ENCODE results near the gene CLDN5.

The CLDN5 gene

GRCh38 chr22:19483481-19484244 is 40.5 kb downstream of the CLDN5 start:
- H3K4me3 ChIP-seq (ENCODE audit: low read length), result no peak overlapping the region
- H3K36me3 ChIP-seq (replicated peaks; ENCODE audit: insufficient read depth, low read length), result peaks cover 2% of the 10 kb centered on the region; the same call in 1 of the 2 replicates
- no peaks in the 10 kb centered on the region for H3K27me3 ChIP-seq (replicated peaks; ENCODE audit: insufficient read depth, low read length)
- no peak overlapping the region for H3K27ac ChIP-seq (ENCODE audit: low read length)
- H3K9me3 ChIP-seq (replicated peaks; ENCODE audit: insufficient read depth, low read length), result no peaks in the 10 kb centered on the region
- H3K9me2 ChIP-seq (replicated peaks; ENCODE audit: insufficient read depth, low read length), result no peaks in the 10 kb centered on the region
- no peak overlapping the region for H3K9ac ChIP-seq (ENCODE audit: low read length)
- no peaks in the 10 kb centered on the region for H3F3A ChIP-seq (ENCODE audit: insufficient read depth, low read length)
- DNase-seq, result no peak
- no peak overlapping the region for H2AFZ ChIP-seq (ENCODE audit: low read length)
- H4K20me1 ChIP-seq (ENCODE audit: insufficient read depth, low read length), result no peaks in the 10 kb centered on the region
- peaks cover 8% of the 10 kb centered on the region; the same call in 1 of the 2 replicates for H3K4me1 ChIP-seq (ENCODE audit: low read length)
- no peak overlapping the region for H3K4me2 ChIP-seq (ENCODE audit: low read depth, low read length)
- TF ChIP-seq CTCF (IDR thresholded peaks at IDR 0.05; ENCODE audit: low read length), result no peak
- no peak for TF ChIP-seq EZH2phosphoT487 (IDR thresholded peaks at IDR 0.05; ENCODE audit: low read length)
- no peak for TF ChIP-seq EZH2 (optimal IDR thresholded peaks at IDR 0.05; ENCODE audit: low read depth, low read length)
- H3K79me2 ChIP-seq (ENCODE audit: low read length), result peaks cover 23% of the 10 kb centered on the region

- Histone ChIP-seq H3K9me3 (replicated peaks; ENCODE audit: insufficient read depth, low read length) (no peaks in the 10 kb centered on the region), H3K36me3 (replicated peaks; ENCODE audit: insufficient read depth, low read length) (peaks cover 2% of the 10 kb centered on the region; the same call in 1 of the 2 replicates), H3K27me3 (replicated peaks; ENCODE audit: insufficient read depth, low read length) (no peaks in the 10 kb centered on the region), H4K20me1 (ENCODE audit: insufficient read depth, low read length) (peaks cover 5% of the 10 kb centered on the region; the same call in 1 of the 2 replicates), H3K4me1 (ENCODE audit: low read length) (0 out of 2 replicates have a peak, but pooled peaks cover 3% of the 10 kb centered on the region), H3K9ac (ENCODE audit: low read length) (no peak overlapping the region), H3K27ac (ENCODE audit: low read length) (no peak overlapping the region), H3K9me2 (replicated peaks; ENCODE audit: insufficient read depth, low read length) (no peaks in the 10 kb centered on the region), H3K79me2 (ENCODE audit: low read length) (peaks cover 37% of the 10 kb centered on the region), H3K4me2 (ENCODE audit: low read depth, low read length) (no peak overlapping the region), H3F3A (ENCODE audit: insufficient read depth, low read length) (peaks cover 6% of the 10 kb centered on the region; the same call in 1 of the 2 replicates), H3K4me3 (ENCODE audit: low read length) (no peak overlapping the region), H2AFZ (ENCODE audit: low read length) (no peak overlapping the region)
- TF ChIP-seq EZH2 (optimal IDR thresholded peaks at IDR 0.05; ENCODE audit: low read depth, low read length), result no peak
- TF ChIP-seq EZH2phosphoT487 (IDR thresholded peaks at IDR 0.05; ENCODE audit: low read length), result no peak
- DNase-seq, result no peak
Measured at GRCh38 chr22:19482297-19482696, 41.9 kb downstream of the CLDN5 start.

- peaks cover 6% of the 10 kb centered on the region; the same call in 1 of the 2 replicates for H3F3A ChIP-seq (ENCODE audit: insufficient read depth, low read length)
- TF ChIP-seq CTCF (IDR thresholded peaks at IDR 0.05; ENCODE audit: low read length) (no peak), EZH2 (optimal IDR thresholded peaks at IDR 0.05; ENCODE audit: low read depth, low read length) (no peak), EZH2phosphoT487 (IDR thresholded peaks at IDR 0.05; ENCODE audit: low read length) (no peak)
- peak overlapping the region; percentile 72 for H3K4me2 ChIP-seq (ENCODE audit: low read depth, low read length)
- peaks cover 2% of the 10 kb centered on the region; the same call in 1 of the 2 replicates for H3K36me3 ChIP-seq (replicated peaks; ENCODE audit: insufficient read depth, low read length)
- no peak overlapping the region for H2AFZ ChIP-seq (ENCODE audit: low read length)
- H3K9me2 ChIP-seq (replicated peaks; ENCODE audit: insufficient read depth, low read length), result no peaks in the 10 kb centered on the region
- H3K9me3 ChIP-seq (replicated peaks; ENCODE audit: insufficient read depth, low read length), result no peaks in the 10 kb centered on the region
- no peak overlapping the region for H3K27ac ChIP-seq (ENCODE audit: low read length)
- H3K4me3 ChIP-seq (ENCODE audit: low read length), result peak overlapping the region; percentile 79
- 0 out of 2 replicates have a peak, but pooled peaks cover 3% of the 10 kb centered on the region for H3K4me1 ChIP-seq (ENCODE audit: low read length)
- H4K20me1 ChIP-seq (ENCODE audit: insufficient read depth, low read length), result peaks cover 11% of the 10 kb centered on the region
- no peak for DNase-seq
- H3K27me3 ChIP-seq (replicated peaks; ENCODE audit: insufficient read depth, low read length), result no peaks in the 10 kb centered on the region
- H3K9ac ChIP-seq (ENCODE audit: low read length), result peak overlapping the region; percentile 96; the same call in 1 of the 2 replicates
- peaks cover 51% of the 10 kb centered on the region for H3K79me2 ChIP-seq (ENCODE audit: low read length)
Measured at GRCh38 chr22:19480789-19481188, 43.4 kb downstream of the CLDN5 start.
